SKM-1 treated with dmso at 0.1 percent for 144 hours (cell line): ENCODE results near the gene CITED2.
A peak's percentile ranks its signal among the peaks of the same experiment; 100 is the strongest.
"Not testable (repeated sequence)": the region's sequence is repeated elsewhere in the genome, so short reads cannot be mapped to it uniquely, and the experiment has no call there.

ENCODE experiments used
- DNase-seq: peaks from one replicate; lab custom pipeline; 2025; ENCODE audit not compliant: unreplicated experiment; lab: John Stamatoyannopoulos, UW

CITED2 gene

GRCh38 chr6:139374357-139375225 lies at the start of gene CITED2:
TSS of gene CITED2 (minus strand) at chr6:139374648. CDS start at chr6:139373944, 704 bp downstream.
- peak; percentile 88 for DNase-seq

GRCh38 chr6:139423037-139423703 lies 48.7 kb upstream of the CITED2 start:
- no peak for DNase-seq

GRCh38 chr6:139422105-139423036 lies 47.9 kb upstream of the CITED2 start:
- DNase-seq, result no peak

- DNase-seq, result no peak
These were observed 44.2 kb upstream of the CITED2 start for GRCh38 chr6:139418481-139419132.

- DNase-seq, result no peak
These were observed 41.7 kb upstream of the CITED2 start for GRCh38 chr6:139416146-139416545.

GRCh38 chr6:139415365-139415764 lies 40.9 kb upstream of the CITED2 start:
- no peak for DNase-seq

- DNase-seq, result not testable (repeated sequence)
These were observed 37.7 kb upstream of the CITED2 start for GRCh38 chr6:139412103-139412502.

GRCh38 chr6:139409026-139409425 lies 34.6 kb upstream of the CITED2 start:
- DNase-seq, result no peak

- no peak for DNase-seq
These were observed 33.3 kb upstream of the CITED2 start for GRCh38 chr6:139407718-139408222.

GRCh38 chr6:139406577-139407343 lies 32.3 kb upstream of the CITED2 start:
- DNase-seq, result no peak

GRCh38 chr6:139402876-139403386 lies 28.5 kb upstream of the CITED2 start:
- DNase-seq, result no peak

GRCh38 chr6:139398658-139399057 lies 24.2 kb upstream of the CITED2 start:
- DNase-seq, result no peak

GRCh38 chr6:139395891-139396301 lies 21.4 kb upstream of the CITED2 start:
- DNase-seq, result no peak

- no peak for DNase-seq
These were observed 20.9 kb upstream of the CITED2 start for GRCh38 chr6:139395371-139395770.

GRCh38 chr6:139394027-139394649 lies 19.7 kb upstream of the CITED2 start:
- DNase-seq, result no peak

GRCh38 chr6:139392794-139393193 lies 18.3 kb upstream of the CITED2 start:
- DNase-seq, result peak; percentile 37

GRCh38 chr6:139391709-139392108 lies 17.3 kb upstream of the CITED2 start:
- DNase-seq, result no peak

- no peak for DNase-seq
These were observed 16.0 kb upstream of the CITED2 start for GRCh38 chr6:139390447-139390846.

- no peak for DNase-seq
These were observed 13.9 kb upstream of the CITED2 start for GRCh38 chr6:139388384-139388783.
